Activated naive CD8-positive, alpha-beta T cell treated with anti-CD3 and anti-CD28 coated beads for 36 hours (primary cell): ENCODE measurements around the gene UVRAG. TPM values are rescaled to one million over a fixed set of nuclear protein-coding genes. Genes with fewer than 3 reads are reported as not detected.

Source experiments
- DNase-seq: peaks from one replicate; pipeline ENCODE4 v3.0.0; 2021
- H3K27ac Mint-ChIP-seq: one replicate; pipeline ENCODE4 v1.8.0; 2022; ENCODE audit warnings: mild to moderate bottlenecking, moderate library complexity, mixed read lengths
- H3K27me3 Mint-ChIP-seq: one replicate; pipeline ENCODE4 v1.8.0; 2022; ENCODE audit warnings: mild to moderate bottlenecking, mixed read lengths
- H3K36me3 Mint-ChIP-seq: one replicate; pipeline ENCODE4 v1.8.0; 2021; ENCODE audit warnings: mild to moderate bottlenecking, mixed read lengths
- H3K4me1 Mint-ChIP-seq: one replicate; pipeline ENCODE4 v1.8.0; 2021; ENCODE audit warnings: mixed read lengths
- H3K4me3 Mint-ChIP-seq: one replicate; pipeline ENCODE4 v1.8.0; 2022; ENCODE audit warnings: mild to moderate bottlenecking, moderate library complexity, mixed read lengths
- H3K9me3 Mint-ChIP-seq: one replicate; pipeline ENCODE4 v1.8.0; 2022; ENCODE audit warnings: mixed read lengths
- total RNA-seq, 2 experiments: library from RNA; stranded (reverse); gene quantifications; one replicate each; pipeline ENCODE4 v1.2.3, GENCODE V29; 2021

The UVRAG gene
- total RNA-seq, 2 experiments from 2014 or later: 16.8 to 17.7 TPM

DNA sequence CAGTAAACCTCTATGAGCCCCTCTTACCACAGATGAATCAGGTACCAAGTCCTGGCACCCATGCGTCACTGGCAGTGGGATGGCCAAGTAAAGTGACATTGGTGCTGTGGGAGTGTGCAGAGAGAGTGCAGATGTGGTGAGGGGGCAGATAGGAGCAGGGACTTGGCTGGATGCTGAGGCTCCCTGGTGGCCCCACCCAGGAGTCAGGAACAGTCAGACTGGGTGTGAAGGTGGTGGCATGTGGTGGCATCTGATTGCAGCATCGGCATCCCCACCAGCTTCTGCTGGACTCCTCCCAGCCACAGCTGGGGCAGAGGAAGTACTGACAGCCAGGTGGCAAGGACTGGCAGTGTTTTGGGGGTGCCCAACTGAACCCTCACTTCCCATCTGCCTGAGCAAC is 35.0 kb upstream of the UVRAG start:
- Mint-ChIP-seq H3K4me1 (peaks cover 8% of the 10 kb centered on the region), H3K36me3 (no peaks in the 10 kb centered on the region), H3K27me3 (no peaks in the 10 kb centered on the region), H3K27ac (no peak overlapping the region), H3K4me3 (no peak overlapping the region), H3K9me3 (no peaks in the 10 kb centered on the region)
- no peak for DNase-seq

DNA sequence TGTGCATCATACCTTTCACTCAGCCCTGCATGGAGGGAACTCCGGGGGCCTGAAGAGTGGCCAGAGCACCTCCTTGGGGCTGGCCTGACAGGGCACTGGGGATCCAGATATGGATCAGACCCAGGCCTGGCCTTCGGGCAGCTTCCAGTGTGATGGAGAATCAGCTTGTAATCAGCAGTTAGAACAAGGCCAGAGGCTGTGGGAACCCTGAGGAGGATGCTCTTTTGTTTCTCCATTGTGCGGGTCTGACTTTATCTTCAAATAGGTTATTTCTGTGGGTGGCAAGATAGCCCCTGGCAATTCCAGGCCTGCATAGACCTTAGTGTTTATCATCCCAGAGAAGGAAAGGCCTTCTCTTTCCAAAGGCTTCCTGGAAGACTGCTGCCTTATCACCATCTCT is 34.1 kb upstream of the UVRAG start:
- no peaks in the 10 kb centered on the region for H3K9me3 Mint-ChIP-seq
- no peaks in the 10 kb centered on the region for H3K27me3 Mint-ChIP-seq
- DNase-seq: no peak
- no peaks in the 10 kb centered on the region for H3K36me3 Mint-ChIP-seq
- H3K27ac Mint-ChIP-seq: no peak overlapping the region
- H3K4me1 Mint-ChIP-seq: peaks cover 8% of the 10 kb centered on the region
- no peak overlapping the region for H3K4me3 Mint-ChIP-seq

GRCh38 chr11:75781296-75781695 is 33.7 kb upstream of the UVRAG start:
- Mint-ChIP-seq H3K9me3 (no peaks in the 10 kb centered on the region), H3K4me1 (peaks cover 8% of the 10 kb centered on the region), H3K27me3 (no peaks in the 10 kb centered on the region), H3K4me3 (no peak overlapping the region), H3K27ac (no peak overlapping the region), H3K36me3 (no peaks in the 10 kb centered on the region)
- DNase-seq: no peak

DNA sequence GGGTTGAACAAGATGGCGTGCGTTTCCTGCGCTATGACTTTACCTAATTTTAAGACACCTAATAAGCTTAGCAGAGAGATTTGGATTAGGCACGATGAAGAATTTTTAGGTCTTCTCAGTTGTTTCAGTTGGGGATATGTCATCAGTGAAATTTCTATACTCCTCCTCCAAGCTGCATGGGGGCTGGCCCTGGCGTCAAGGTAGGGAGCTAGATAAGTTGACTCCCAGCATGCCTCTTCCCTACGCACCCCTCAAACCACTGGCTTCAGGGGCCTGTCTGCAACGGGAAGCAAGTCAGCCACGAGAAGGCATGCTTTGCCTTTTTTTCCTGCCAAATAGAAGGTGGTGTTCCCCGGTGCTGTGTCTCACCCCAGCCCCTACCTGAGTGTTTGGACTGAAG is 33.2 kb upstream of the UVRAG start:
- Mint-ChIP-seq H3K27me3 (no peaks in the 10 kb centered on the region), H3K9me3 (no peaks in the 10 kb centered on the region), H3K36me3 (no peaks in the 10 kb centered on the region), H3K4me1 (peaks cover 8% of the 10 kb centered on the region), H3K4me3 (no peak overlapping the region), H3K27ac (no peak overlapping the region)
- DNase-seq: no peak

DNA sequence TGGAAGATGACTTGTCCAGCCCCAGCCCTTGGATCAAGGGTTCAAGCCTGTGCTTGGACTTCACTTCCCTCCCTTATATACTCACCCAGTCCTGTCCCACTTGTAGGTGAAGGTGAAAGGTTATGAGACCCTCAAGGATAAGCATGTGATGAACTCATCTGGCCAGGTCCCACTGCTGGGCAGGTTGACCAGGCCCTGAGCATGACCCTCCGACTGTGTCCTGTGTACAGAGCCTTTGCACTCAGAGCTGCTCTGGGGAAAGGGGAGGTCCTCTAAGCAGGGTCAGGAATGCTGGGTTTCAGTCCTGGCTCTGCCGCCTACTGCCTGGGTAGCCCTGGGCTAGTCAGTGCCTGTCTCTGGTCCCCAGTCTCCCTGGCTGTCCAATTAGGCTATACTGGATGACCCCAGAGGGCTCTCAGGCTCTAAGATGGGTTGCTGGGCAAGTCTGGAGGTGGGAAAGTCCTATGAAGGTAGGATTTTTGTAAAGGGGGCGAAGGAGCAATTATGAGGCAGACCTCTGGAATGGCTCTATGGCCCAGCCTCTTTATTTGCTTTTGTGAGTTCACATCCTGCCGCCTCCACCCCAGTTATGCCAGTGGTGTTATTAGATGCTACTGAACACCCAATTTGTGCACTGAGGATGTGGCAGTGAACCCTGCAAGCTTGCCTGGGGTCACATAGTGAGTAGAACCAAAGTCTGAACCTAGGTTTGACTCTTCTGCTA is 32.3 kb upstream of the UVRAG start:
- Mint-ChIP-seq H3K27me3 (no peaks in the 10 kb centered on the region), H3K27ac (peak overlapping the region; percentile 12), H3K4me1 (peaks cover 2% of the 10 kb centered on the region), H3K9me3 (no peaks in the 10 kb centered on the region), H3K4me3 (no peak overlapping the region), H3K36me3 (no peaks in the 10 kb centered on the region)
- no peak for DNase-seq

DNA sequence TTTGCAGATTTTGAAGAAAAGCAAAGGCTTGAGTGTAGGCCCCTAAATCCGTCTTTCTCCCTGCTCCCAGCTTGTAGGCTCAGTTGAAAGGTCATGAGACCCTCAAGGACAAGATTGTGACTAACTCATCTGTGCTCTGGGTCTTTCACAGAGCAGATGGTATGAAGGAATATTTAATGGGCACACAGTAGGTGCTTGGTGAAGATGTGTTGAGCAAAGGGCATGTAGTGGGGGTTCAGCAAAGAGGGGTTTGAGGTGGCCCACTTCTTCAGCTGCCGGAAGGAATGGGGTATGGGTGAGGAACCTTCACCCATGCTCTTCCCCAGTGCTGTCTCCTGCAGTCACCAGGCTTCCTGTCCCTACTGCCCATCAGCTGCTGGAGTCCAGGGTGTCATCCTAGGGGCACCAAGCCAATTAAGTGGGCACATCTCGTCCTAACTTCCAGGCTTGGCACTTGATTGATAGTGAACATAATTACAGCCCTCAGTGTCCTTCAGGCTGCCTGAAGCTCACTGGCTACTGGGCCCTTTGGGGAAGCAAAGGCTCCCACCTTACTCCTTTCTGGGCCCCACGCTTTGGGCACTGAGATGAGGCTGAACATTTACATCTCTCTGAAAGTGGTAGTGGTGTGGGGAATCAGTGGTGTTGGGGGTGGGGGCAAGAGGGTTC is 31.5 kb upstream of the UVRAG start:
- H3K4me3 Mint-ChIP-seq: no peak overlapping the region
- H3K9me3 Mint-ChIP-seq: no peaks in the 10 kb centered on the region

GRCh38 chr11:75784085-75784478 is 30.9 kb upstream of the UVRAG start:
- Mint-ChIP-seq H3K27ac (no peak overlapping the region), H3K4me3 (no peak overlapping the region), H3K27me3 (no peaks in the 10 kb centered on the region), H3K4me1 (no peaks in the 10 kb centered on the region), H3K9me3 (no peaks in the 10 kb centered on the region), H3K36me3 (no peaks in the 10 kb centered on the region)
- no peak for DNase-seq

More for the DNA sequence above, 31.5 kb upstream of the UVRAG start:
- Mint-ChIP-seq H3K36me3 (no peaks in the 10 kb centered on the region), H3K27ac (no peak overlapping the region), H3K4me1 (no peaks in the 10 kb centered on the region), H3K27me3 (no peaks in the 10 kb centered on the region)
- no peak for DNase-seq

GRCh38 chr11:75784506-75784905 is 30.5 kb upstream of the UVRAG start:
- H3K4me1 Mint-ChIP-seq: no peaks in the 10 kb centered on the region
- no peak overlapping the region for H3K4me3 Mint-ChIP-seq
- no peaks in the 10 kb centered on the region for H3K9me3 Mint-ChIP-seq
- no peaks in the 10 kb centered on the region for H3K36me3 Mint-ChIP-seq
- no peak overlapping the region for H3K27ac Mint-ChIP-seq
- DNase-seq: no peak
- H3K27me3 Mint-ChIP-seq: no peaks in the 10 kb centered on the region

- H3K27me3 Mint-ChIP-seq: no peaks in the 10 kb centered on the region
- no peaks in the 10 kb centered on the region for H3K36me3 Mint-ChIP-seq
- no peak overlapping the region for H3K27ac Mint-ChIP-seq
- H3K4me1 Mint-ChIP-seq: no peaks in the 10 kb centered on the region
- no peak overlapping the region for H3K4me3 Mint-ChIP-seq
- no peaks in the 10 kb centered on the region for H3K9me3 Mint-ChIP-seq
- DNase-seq: no peak
These were observed 29.8 kb upstream of the UVRAG start for GRCh38 chr11:75785187-75785586.

GRCh38 chr11:75786101-75786736 is 28.8 kb upstream of the UVRAG start:
- no peaks in the 10 kb centered on the region for H3K36me3 Mint-ChIP-seq
- no peaks in the 10 kb centered on the region for H3K4me1 Mint-ChIP-seq
- no peak overlapping the region for H3K27ac Mint-ChIP-seq
- no peak for DNase-seq
- no peaks in the 10 kb centered on the region for H3K9me3 Mint-ChIP-seq
- no peaks in the 10 kb centered on the region for H3K27me3 Mint-ChIP-seq
- H3K4me3 Mint-ChIP-seq: no peak overlapping the region

- no peak for DNase-seq
These were observed 25.5 kb upstream of the UVRAG start for GRCh38 chr11:75789521-75789920.

DNA sequence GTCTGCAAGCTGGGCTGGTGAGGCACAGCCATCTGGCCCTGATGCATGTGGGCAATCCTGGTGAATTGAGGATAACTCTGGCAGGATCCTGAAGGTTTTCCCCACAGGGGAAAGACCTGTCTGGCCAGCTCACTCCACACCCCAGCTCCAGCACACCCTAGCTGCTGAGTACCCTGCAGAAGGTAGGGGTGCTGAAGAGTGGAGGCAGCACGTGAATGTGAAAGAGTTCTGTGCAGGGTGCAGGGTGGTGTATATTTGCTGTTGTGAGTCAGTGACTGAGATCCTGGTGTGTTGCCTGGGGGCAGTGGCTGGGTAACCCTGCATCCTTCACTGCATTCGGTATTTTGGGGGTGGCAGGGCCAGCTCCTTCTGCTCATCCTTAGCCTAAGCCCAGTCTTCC is 24.0 kb upstream of the UVRAG start:
- no peak for DNase-seq
- H3K9me3 Mint-ChIP-seq: no peaks in the 10 kb centered on the region
- H3K27me3 Mint-ChIP-seq: no peaks in the 10 kb centered on the region
- H3K4me3 Mint-ChIP-seq: no peak overlapping the region
- no peaks in the 10 kb centered on the region for H3K4me1 Mint-ChIP-seq
- H3K36me3 Mint-ChIP-seq: no peaks in the 10 kb centered on the region
- no peak overlapping the region for H3K27ac Mint-ChIP-seq

More at GRCh38 chr11:75789521-75789920, 25.5 kb upstream of the UVRAG start:
- Mint-ChIP-seq H3K36me3 (no peaks in the 10 kb centered on the region), H3K4me1 (no peaks in the 10 kb centered on the region), H3K4me3 (no peak overlapping the region), H3K27ac (no peak overlapping the region), H3K27me3 (no peaks in the 10 kb centered on the region), H3K9me3 (no peaks in the 10 kb centered on the region)

DNA sequence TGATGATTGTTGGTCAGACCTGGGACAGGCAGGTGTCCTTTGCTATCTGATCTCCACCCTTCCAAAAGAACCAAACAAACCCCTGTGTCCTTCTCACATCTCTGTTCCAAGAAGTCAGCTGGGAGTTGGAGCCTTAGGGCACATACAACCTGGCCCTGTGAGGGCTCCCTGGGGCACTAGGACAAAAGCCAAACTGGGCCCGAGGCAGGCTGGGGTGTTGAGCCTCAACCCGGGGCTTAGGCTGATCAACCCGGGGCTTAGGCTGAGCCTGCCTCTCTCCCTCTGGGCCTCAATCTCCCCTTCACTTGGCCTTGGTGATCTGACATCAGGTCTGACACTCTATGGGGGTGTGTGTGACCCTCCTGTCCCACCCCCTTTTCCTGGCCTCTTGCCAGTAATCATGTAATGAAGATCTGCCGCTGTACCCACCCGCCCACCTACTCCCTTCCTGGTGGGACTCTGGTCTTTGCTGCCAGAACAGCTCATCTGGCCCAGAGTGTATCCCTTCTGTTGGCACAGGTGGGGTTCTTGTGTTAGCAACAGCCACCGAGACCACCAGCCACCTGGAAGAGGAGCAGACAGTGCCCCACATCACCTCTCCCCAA is 22.8 kb upstream of the UVRAG start:
- no peak overlapping the region for H3K27ac Mint-ChIP-seq
- DNase-seq: no peak
- no peaks in the 10 kb centered on the region for H3K4me1 Mint-ChIP-seq
- H3K4me3 Mint-ChIP-seq: no peak overlapping the region
- H3K27me3 Mint-ChIP-seq: no peaks in the 10 kb centered on the region
- H3K36me3 Mint-ChIP-seq: no peaks in the 10 kb centered on the region
- H3K9me3 Mint-ChIP-seq: no peaks in the 10 kb centered on the region

GRCh38 chr11:75792997-75793800 is 21.8 kb upstream of the UVRAG start:
- H3K27me3 Mint-ChIP-seq: no peaks in the 10 kb centered on the region
- no peak overlapping the region for H3K27ac Mint-ChIP-seq
- DNase-seq: no peak
- H3K9me3 Mint-ChIP-seq: no peaks in the 10 kb centered on the region
- H3K4me1 Mint-ChIP-seq: no peaks in the 10 kb centered on the region
- H3K36me3 Mint-ChIP-seq: no peaks in the 10 kb centered on the region
- H3K4me3 Mint-ChIP-seq: no peak overlapping the region

- DNase-seq: no peak
- H3K27me3 Mint-ChIP-seq: no peaks in the 10 kb centered on the region
- H3K36me3 Mint-ChIP-seq: no peaks in the 10 kb centered on the region
- no peak overlapping the region for H3K27ac Mint-ChIP-seq
- no peaks in the 10 kb centered on the region for H3K9me3 Mint-ChIP-seq
- no peak overlapping the region for H3K4me3 Mint-ChIP-seq
- H3K4me1 Mint-ChIP-seq: no peaks in the 10 kb centered on the region
These were observed 21.0 kb upstream of the UVRAG start for GRCh38 chr11:75793966-75794365.
